HS-27A (cell line): ENCODE measurements around the gene IMPA2.
"Not testable (repeated sequence)": the region's sequence is repeated elsewhere in the genome, so short reads cannot be mapped to it uniquely, and the experiment has no call there.

Experiments
- DNase-seq: peaks from one replicate; pipeline ENCODE4 v3.0.0-alpha.2; 2012; ENCODE audit warnings: low read depth, missing footprints

The IMPA2 gene

GRCh38 chr18:12052866-12053265, 71.6 kb downstream of the IMPA2 start:
- DNase-seq = no peak

- DNase-seq = no peak
Measured at GRCh38 chr18:12053289-12053688, 72.0 kb downstream of the IMPA2 start.

GRCh38 chr18:12056034-12056883, 75.0 kb downstream of the IMPA2 start:
- DNase-seq = no peak

- DNase-seq = no peak
Measured at GRCh38 chr18:12056884-12057402, 75.6 kb downstream of the IMPA2 start.

GRCh38 chr18:12057419-12058039, 76.2 kb downstream of the IMPA2 start:
- DNase-seq = no peak

GRCh38 chr18:12059334-12060181, 78.3 kb downstream of the IMPA2 start:
- DNase-seq = no peak

- no peak for DNase-seq
Measured at GRCh38 chr18:12060182-12060870, 79.0 kb downstream of the IMPA2 start.

GRCh38 chr18:12061685-12062084, 80.4 kb downstream of the IMPA2 start:
- no peak for DNase-seq

- DNase-seq = no peak
Measured at GRCh38 chr18:12062974-12063373, 81.7 kb downstream of the IMPA2 start.

GRCh38 chr18:12064086-12064763, 82.9 kb downstream of the IMPA2 start:
- no peak for DNase-seq

GRCh38 chr18:12065397-12065796, 84.1 kb downstream of the IMPA2 start:
- DNase-seq = no peak

GRCh38 chr18:12066910-12067511, 85.7 kb downstream of the IMPA2 start:
- DNase-seq = no peak

- DNase-seq = no peak
Measured at GRCh38 chr18:12067671-12068070, 86.4 kb downstream of the IMPA2 start.

GRCh38 chr18:12068316-12068949, 87.1 kb downstream of the IMPA2 start:
- not testable (repeated sequence) for DNase-seq

GRCh38 chr18:12068950-12069320, 87.6 kb downstream of the IMPA2 start:
- no peak for DNase-seq

- not testable (repeated sequence) for DNase-seq
Measured at GRCh38 chr18:12071066-12071465, 89.8 kb downstream of the IMPA2 start.

GRCh38 chr18:12072996-12073395, 91.7 kb downstream of the IMPA2 start:
- DNase-seq = no peak

- DNase-seq = no peak
Measured at GRCh38 chr18:12074736-12075135, 93.4 kb downstream of the IMPA2 start.

GRCh38 chr18:12076424-12077140, 95.3 kb downstream of the IMPA2 start:
- no peak for DNase-seq

- DNase-seq = not testable (repeated sequence)
Measured at GRCh38 chr18:12077994-12078393, 96.7 kb downstream of the IMPA2 start.
